ENCODE data around the gene CCR2.

Gene CCR2

GRCh38 chr3:46334741-46335478 lies 19.0 kb upstream of the CCR2 start:
- Histone ChIP-seq H3K36me3 (ENCODE audit: low read depth) (no peaks in the 10 kb centered on the region), H3K4me1 (ENCODE audit: insufficient read depth, poor library complexity, severe bottlenecking) (peaks cover 10% of the 10 kb centered on the region), H3K27me3 (ENCODE audit: insufficient read depth, poor library complexity, severe bottlenecking) (no peaks in the 10 kb centered on the region), H3K27ac (ENCODE audit: poor library complexity, severe bottlenecking) (peak overlapping the region; percentile 41), H3K4me3 (ENCODE audit: severe bottlenecking) (no peak overlapping the region), H3K9me3 (ENCODE audit: severe bottlenecking) (peaks cover 5% of the 10 kb centered on the region)
- TF ChIP-seq CTCF (IDR thresholded peaks at IDR 0.05; ENCODE audit: poor library complexity, severe bottlenecking): no peak
- ATAC-seq (ENCODE audit: low read depth) (peak; percentile 84), DNase-seq (ENCODE audit: low spot score) (no peak)

DNA sequence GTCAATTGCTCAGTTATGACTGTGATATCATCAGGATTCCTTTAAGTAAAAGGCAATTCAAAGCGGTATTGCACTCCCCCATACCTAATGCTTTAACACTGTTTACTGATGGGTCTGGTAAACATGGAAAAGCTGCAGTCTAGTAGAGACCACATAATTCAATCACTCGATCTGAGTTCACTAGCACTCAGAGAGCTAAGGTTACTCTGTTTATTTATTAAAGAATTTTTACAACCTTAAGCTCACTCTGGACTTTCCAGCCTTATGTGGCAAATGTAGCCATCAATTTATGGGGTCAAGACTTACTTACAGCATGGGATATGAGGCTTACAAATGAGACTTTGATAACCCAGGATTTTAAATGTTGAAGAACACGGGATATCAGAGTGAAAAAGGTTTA lies 18.4 kb upstream of the CCR2 start:
- ATAC-seq (ENCODE audit: low read depth): no peak
- Histone ChIP-seq H3K4me3 (ENCODE audit: severe bottlenecking) (no peak overlapping the region), H3K27me3 (ENCODE audit: insufficient read depth, poor library complexity, severe bottlenecking) (no peaks in the 10 kb centered on the region), H3K27ac (ENCODE audit: poor library complexity, severe bottlenecking) (peak overlapping the region; percentile 41), H3K4me1 (ENCODE audit: insufficient read depth, poor library complexity, severe bottlenecking) (peaks cover 10% of the 10 kb centered on the region), H3K9me3 (ENCODE audit: severe bottlenecking) (peaks cover 6% of the 10 kb centered on the region), H3K36me3 (ENCODE audit: low read depth) (no peaks in the 10 kb centered on the region)
- TF ChIP-seq CTCF (IDR thresholded peaks at IDR 0.05; ENCODE audit: poor library complexity, severe bottlenecking): no peak
- DNase-seq (ENCODE audit: low spot score): no peak

DNA sequence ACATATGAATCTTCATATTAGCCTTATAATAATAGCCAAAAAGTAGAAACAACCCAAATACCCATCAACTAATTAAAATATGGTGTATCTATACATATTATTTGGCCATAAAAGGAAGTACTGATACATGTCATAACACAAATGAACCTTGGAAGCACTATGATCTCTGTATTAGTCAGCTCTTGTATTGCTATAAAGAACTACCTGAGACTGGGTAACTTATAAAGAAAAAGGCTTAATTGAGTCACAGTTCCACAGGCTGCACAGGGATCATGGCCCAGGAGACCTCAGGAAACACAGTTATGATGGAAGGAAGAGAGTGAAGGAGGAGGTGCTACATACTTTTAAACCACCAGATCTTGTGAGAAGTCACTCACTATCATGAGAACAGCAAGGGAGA lies 16.0 kb upstream of the CCR2 start:
- DNase-seq (ENCODE audit: low spot score) (no peak), ATAC-seq (ENCODE audit: low read depth) (peak; percentile 64; the same call in 2 of the 3 replicates)
- Histone ChIP-seq H3K4me1 (ENCODE audit: insufficient read depth, poor library complexity, severe bottlenecking) (peaks cover 10% of the 10 kb centered on the region), H3K9me3 (ENCODE audit: severe bottlenecking) (peaks cover 6% of the 10 kb centered on the region), H3K4me3 (ENCODE audit: severe bottlenecking) (no peak overlapping the region), H3K36me3 (ENCODE audit: low read depth) (no peaks in the 10 kb centered on the region), H3K27me3 (ENCODE audit: insufficient read depth, poor library complexity, severe bottlenecking) (no peaks in the 10 kb centered on the region), H3K27ac (ENCODE audit: poor library complexity, severe bottlenecking) (no peak overlapping the region)
- TF ChIP-seq CTCF (IDR thresholded peaks at IDR 0.05; ENCODE audit: poor library complexity, severe bottlenecking): no peak

GRCh38 chr3:46338840-46339239 lies 15.1 kb upstream of the CCR2 start:
- Histone ChIP-seq H3K9me3 (ENCODE audit: severe bottlenecking) (peaks cover 6% of the 10 kb centered on the region), H3K4me1 (ENCODE audit: insufficient read depth, poor library complexity, severe bottlenecking) (peaks cover 10% of the 10 kb centered on the region), H3K4me3 (ENCODE audit: severe bottlenecking) (no peak overlapping the region), H3K27me3 (ENCODE audit: insufficient read depth, poor library complexity, severe bottlenecking) (no peaks in the 10 kb centered on the region), H3K36me3 (ENCODE audit: low read depth) (no peaks in the 10 kb centered on the region), H3K27ac (ENCODE audit: poor library complexity, severe bottlenecking) (no peak overlapping the region)
- no peak for ATAC-seq (ENCODE audit: low read depth)
- no peak for DNase-seq (ENCODE audit: low spot score)
- no peak for TF ChIP-seq CTCF (IDR thresholded peaks at IDR 0.05; ENCODE audit: poor library complexity, severe bottlenecking)

DNA sequence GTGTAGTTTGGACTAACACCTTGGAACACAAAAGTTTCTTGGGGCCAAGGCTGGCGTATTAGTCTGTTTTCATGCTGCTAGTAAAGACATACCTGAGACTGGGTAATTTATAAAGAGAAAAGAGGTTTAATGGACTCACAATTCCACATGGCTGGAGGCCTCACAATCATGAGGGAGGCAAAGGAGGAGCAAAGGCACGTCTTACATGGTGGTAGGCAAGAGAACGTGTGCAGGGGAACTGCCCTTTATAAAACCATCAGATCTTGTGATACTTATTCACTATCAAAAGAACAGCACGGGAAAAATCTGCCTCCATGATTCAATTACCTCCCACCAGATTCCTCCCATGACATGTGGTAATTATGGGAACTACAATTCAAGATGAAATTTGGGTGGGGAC lies 9.4 kb upstream of the CCR2 start:
- no peak for DNase-seq (ENCODE audit: low spot score)
- Histone ChIP-seq H3K27ac (ENCODE audit: poor library complexity, severe bottlenecking) (no peak overlapping the region), H3K27me3 (ENCODE audit: insufficient read depth, poor library complexity, severe bottlenecking) (no peaks in the 10 kb centered on the region), H3K36me3 (ENCODE audit: low read depth) (no peaks in the 10 kb centered on the region), H3K4me3 (ENCODE audit: severe bottlenecking) (no peak overlapping the region), H3K9me3 (ENCODE audit: severe bottlenecking) (peaks cover 6% of the 10 kb centered on the region), H3K4me1 (ENCODE audit: insufficient read depth, poor library complexity, severe bottlenecking) (no peaks in the 10 kb centered on the region)
- no peak for TF ChIP-seq CTCF (IDR thresholded peaks at IDR 0.05; ENCODE audit: poor library complexity, severe bottlenecking)
- ATAC-seq (ENCODE audit: low read depth): no peak
